AG04449 (cell line): ENCODE data around the gene AFM.
A peak's percentile ranks its signal among the peaks of the same experiment; 100 is the strongest.

ENCODE experiments used
- CTCF ChIA-PET: fragments of 350-600 bp; formaldehyde crosslinking; extraction: SDS; loops from one replicate; lab custom pipeline; 2021; ENCODE audit warnings: antibody characterized with exemption; lab: Yijun Ruan, JAX
- POLR2A ChIA-PET: fragments of 400-600, 350-600 bp; formaldehyde crosslinking; extraction: SDS; loops from one replicate; lab custom pipeline; 2020; ENCODE audit warnings: antibody characterized with exemption, inconsistent platforms; lab: Yijun Ruan, JAX
- DNase-seq: peaks from one replicate; pipeline ENCODE4 v3.0.0-alpha.2; 2010; ENCODE audit warnings: low read depth, low spot score
- H3K4me3 ChIP-seq: 2 replicates; pipeline ENCODE4 v1.5.1; 2011; ENCODE audit warnings: low read depth, mild to moderate bottlenecking, control low read depth, low read length
- TF ChIP-seq, protein P1 (sequence below): IDR thresholded peaks from one replicate; pipeline ENCODE4 v1.5.1; 2011; ENCODE audit warnings: mild to moderate bottlenecking, moderate library complexity, low read length, control low read depth, inconsistent platforms; ENCODE audit not compliant: insufficient read depth; ENCODE audit errors: missing control alignments

The AFM gene, protein sequence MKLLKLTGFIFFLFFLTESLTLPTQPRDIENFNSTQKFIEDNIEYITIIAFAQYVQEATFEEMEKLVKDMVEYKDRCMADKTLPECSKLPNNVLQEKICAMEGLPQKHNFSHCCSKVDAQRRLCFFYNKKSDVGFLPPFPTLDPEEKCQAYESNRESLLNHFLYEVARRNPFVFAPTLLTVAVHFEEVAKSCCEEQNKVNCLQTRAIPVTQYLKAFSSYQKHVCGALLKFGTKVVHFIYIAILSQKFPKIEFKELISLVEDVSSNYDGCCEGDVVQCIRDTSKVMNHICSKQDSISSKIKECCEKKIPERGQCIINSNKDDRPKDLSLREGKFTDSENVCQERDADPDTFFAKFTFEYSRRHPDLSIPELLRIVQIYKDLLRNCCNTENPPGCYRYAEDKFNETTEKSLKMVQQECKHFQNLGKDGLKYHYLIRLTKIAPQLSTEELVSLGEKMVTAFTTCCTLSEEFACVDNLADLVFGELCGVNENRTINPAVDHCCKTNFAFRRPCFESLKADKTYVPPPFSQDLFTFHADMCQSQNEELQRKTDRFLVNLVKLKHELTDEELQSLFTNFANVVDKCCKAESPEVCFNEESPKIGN

GRCh38 chr4:73481358-73481757, at the start of gene AFM:
Gene AFM, plus strand, starts transcription at chr4:73481745. Its CDS starts 31 bp downstream, at chr4:73481776.
- no peak within 1 kb of the TSS for H3K4me3 ChIP-seq
- DNase-seq, result no peak
- ChIA-PET POLR2A (no interaction called here), CTCF (no interaction called here)
- TF ChIP-seq, protein P1, sequence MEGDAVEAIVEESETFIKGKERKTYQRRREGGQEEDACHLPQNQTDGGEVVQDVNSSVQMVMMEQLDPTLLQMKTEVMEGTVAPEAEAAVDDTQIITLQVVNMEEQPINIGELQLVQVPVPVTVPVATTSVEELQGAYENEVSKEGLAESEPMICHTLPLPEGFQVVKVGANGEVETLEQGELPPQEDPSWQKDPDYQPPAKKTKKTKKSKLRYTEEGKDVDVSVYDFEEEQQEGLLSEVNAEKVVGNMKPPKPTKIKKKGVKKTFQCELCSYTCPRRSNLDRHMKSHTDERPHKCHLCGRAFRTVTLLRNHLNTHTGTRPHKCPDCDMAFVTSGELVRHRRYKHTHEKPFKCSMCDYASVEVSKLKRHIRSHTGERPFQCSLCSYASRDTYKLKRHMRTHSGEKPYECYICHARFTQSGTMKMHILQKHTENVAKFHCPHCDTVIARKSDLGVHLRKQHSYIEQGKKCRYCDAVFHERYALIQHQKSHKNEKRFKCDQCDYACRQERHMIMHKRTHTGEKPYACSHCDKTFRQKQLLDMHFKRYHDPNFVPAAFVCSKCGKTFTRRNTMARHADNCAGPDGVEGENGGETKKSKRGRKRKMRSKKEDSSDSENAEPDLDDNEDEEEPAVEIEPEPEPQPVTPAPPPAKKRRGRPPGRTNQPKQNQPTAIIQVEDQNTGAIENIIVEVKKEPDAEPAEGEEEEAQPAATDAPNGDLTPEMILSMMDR, result no peak

DNA sequence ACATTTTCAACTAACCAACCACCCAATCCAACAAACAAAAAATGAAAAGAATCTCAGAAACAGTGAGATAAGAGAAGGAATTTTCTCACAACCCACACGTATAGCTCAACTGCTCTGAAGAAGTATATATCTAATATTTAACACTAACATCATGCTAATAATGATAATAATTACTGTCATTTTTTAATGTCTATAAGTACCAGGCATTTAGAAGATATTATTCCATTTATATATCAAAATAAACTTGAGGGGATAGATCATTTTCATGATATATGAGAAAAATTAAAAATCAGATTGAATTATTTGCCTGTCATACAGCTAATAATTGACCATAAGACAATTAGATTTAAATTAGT, 49.8 kb upstream of the AFM start:
- no peak for DNase-seq
- POLR2A ChIA-PET, result no interaction called here
- CTCF ChIA-PET, result interaction anchor here (5.4 kb wide), 1 partner anchor 15 kb away, joined by 53 read pairs; no protein-coding TSS in a partner anchor
- H3K4me3 ChIP-seq, result no peak overlapping the region
- TF ChIP-seq, protein P1, result no peak

- TF ChIP-seq, protein P1, result no peak
- ChIA-PET POLR2A (no interaction called here), CTCF (interaction anchor here (3.8 to 5.4 kb wide), 2 partner anchors 14 to 120 kb away, joined by 18 to 53 read pairs; no protein-coding TSS in a partner anchor)
- DNase-seq, result no peak
- H3K4me3 ChIP-seq, result no peak overlapping the region
These were observed 49.2 kb upstream of the AFM start for GRCh38 chr4:73432169-73433000.

GRCh38 chr4:73433140-73433539, 48.4 kb upstream of the AFM start:
- ChIA-PET CTCF (interaction anchor here (0.9 to 5.4 kb wide), 5 partner anchors 8 to 121 kb away, joined by 3 to 53 read pairs (median 11); no protein-coding TSS in a partner anchor), POLR2A (no interaction called here)
- no peak overlapping the region for H3K4me3 ChIP-seq
- no peak for DNase-seq
- TF ChIP-seq, protein P1, result no peak

GRCh38 chr4:73434311-73434710, 47.2 kb upstream of the AFM start:
- TF ChIP-seq, protein P1, result peak; percentile 24
- ChIA-PET CTCF (interaction anchor here (1.1 to 5.4 kb wide), 6 partner anchors 9 to 122 kb away, joined by 3 to 53 read pairs (median 8); no protein-coding TSS in a partner anchor), POLR2A (no interaction called here)
- no peak for DNase-seq
- H3K4me3 ChIP-seq, result no peak overlapping the region
